ENCODE measurements around the gene KANTR.

KANTR gene

GRCh38 chrX:53080628-53081580 is 13.0 kb upstream of the KANTR start:
- in situ Hi-C loops (cut with MboI; ENCODE audit: low sequenced_read_pairs): no loop called here

GRCh38 chrX:53081925-53082772 is 11.8 kb upstream of the KANTR start, which contains the start of gene TSPYL2:
Gene TSPYL2 (plus strand): TSS chrX:53082367. CDS start chrX:53082499, 132 bp downstream.
- in situ Hi-C loops (cut with MboI; ENCODE audit: low sequenced_read_pairs): no loop called here

- in situ Hi-C loops (cut with MboI; ENCODE audit: low sequenced_read_pairs): no loop called here
These were observed 10.9 kb upstream of the KANTR start for GRCh38 chrX:53082773-53083616.

- in situ Hi-C loops (cut with MboI; ENCODE audit: low sequenced_read_pairs): no loop called here
These were observed 9.8 kb upstream of the KANTR start for GRCh38 chrX:53084043-53084570.

- in situ Hi-C loops (cut with MboI; ENCODE audit: low sequenced_read_pairs): no loop called here
These were observed 9.1 kb upstream of the KANTR start for GRCh38 chrX:53084863-53085262.

- in situ Hi-C loops (cut with MboI; ENCODE audit: low sequenced_read_pairs): no loop called here
These were observed 8.2 kb upstream of the KANTR start for GRCh38 chrX:53085661-53086229.

GRCh38 chrX:53086464-53086863 is 7.5 kb upstream of the KANTR start:
- in situ Hi-C loops (cut with MboI; ENCODE audit: low sequenced_read_pairs): no loop called here

GRCh38 chrX:53087388-53087831 is 6.5 kb upstream of the KANTR start:
- in situ Hi-C loops (cut with MboI; ENCODE audit: low sequenced_read_pairs): no loop called here

GRCh38 chrX:53088136-53088974 is 5.6 kb upstream of the KANTR start:
- in situ Hi-C loops (cut with MboI; ENCODE audit: low sequenced_read_pairs): no loop called here

- in situ Hi-C loops (cut with MboI; ENCODE audit: low sequenced_read_pairs): no loop called here
These were observed 4.6 kb upstream of the KANTR start for GRCh38 chrX:53089224-53089842.

- in situ Hi-C loops (cut with MboI; ENCODE audit: low sequenced_read_pairs): no loop called here
These were observed 4.0 kb upstream of the KANTR start for GRCh38 chrX:53089925-53090324.

GRCh38 chrX:53091354-53091753 is 2.6 kb upstream of the KANTR start:
- in situ Hi-C loops (cut with MboI; ENCODE audit: low sequenced_read_pairs): no loop called here

GRCh38 chrX:53093177-53093655 is 726 bp upstream of the KANTR start:
- in situ Hi-C loops (cut with MboI; ENCODE audit: low sequenced_read_pairs): no loop called here

GRCh38 chrX:53094582-53094905 is 602 bp downstream of the KANTR start:
- in situ Hi-C loops (cut with MboI; ENCODE audit: low sequenced_read_pairs): no loop called here

GRCh38 chrX:53095796-53096195 is 1.9 kb downstream of the KANTR start:
- in situ Hi-C loops (cut with MboI; ENCODE audit: low sequenced_read_pairs): no loop called here

- in situ Hi-C loops (cut with MboI; ENCODE audit: low sequenced_read_pairs): no loop called here
These were observed 21.1 kb downstream of the KANTR start for GRCh38 chrX:53114864-53115549.

GRCh38 chrX:53115550-53115874 is 21.6 kb downstream of the KANTR start:
- in situ Hi-C loops (cut with MboI; ENCODE audit: low sequenced_read_pairs): no loop called here

- in situ Hi-C loops (cut with MboI; ENCODE audit: low sequenced_read_pairs): no loop called here
These were observed 22.2 kb downstream of the KANTR start for GRCh38 chrX:53116101-53116500.
